Adrenal gland (tissue), 12 donors: ENCODE measurements around the gene GTPBP4. TPM values are rescaled to one million over a fixed set of nuclear protein-coding genes. Genes with fewer than 3 reads are reported as not detected.
A peak's percentile ranks its signal among the peaks of the same experiment; 100 is the strongest.

ENCODE experiments used
- DNase-seq, 7 donors: peaks; one replicate each; pipeline ENCODE4 v3.0.0-alpha.2; 2019 to 2020
- H3K27ac ChIP-seq, 5 donors: fragments of 200-600 bp; sonication (generic) in 4 of 5; 1 replicate in 3 of 5; 2 replicates in 2 of 5; pipeline versions ENCODE4 v1.5.1 to v1.8.0; 2016 to 2020; ENCODE audit warnings: mild to moderate bottlenecking in 1 of 5
- H3K27me3 ChIP-seq: fragments of 200-600 bp; 2 replicates; pipeline ENCODE4 v1.8.0; 2021
- H3K36me3 ChIP-seq, 2 donors: fragments of 200-600 bp; replicated peaks in 1 of 2; 1 replicate in 1 of 2; 2 replicates in 1 of 2; pipeline versions ENCODE4 v1.5.1 to v1.8.0; 2018 to 2022
- H3K4me1 ChIP-seq, 2 donors: fragments of 200-600 bp; replicated peaks in 1 of 2; 1 replicate in 1 of 2; 2 replicates in 1 of 2; pipeline versions ENCODE4 v1.5.1 to v1.8.0; 2018 to 2021
- H3K4me3 ChIP-seq, 4 donors: fragments of 200-600 bp; sonication (generic) in 3 of 4; one replicate each; pipeline ENCODE4 v1.5.1; 2016 to 2018
- H3K9me3 ChIP-seq, 3 donors: fragments of 200-600 bp; sonication (generic) in 1 of 3; replicated peaks in 1 of 3; 1 replicate in 2 of 3; 2 replicates in 1 of 3; pipeline versions ENCODE4 v1.5.1 to v1.8.0; 2016 to 2021
- POLR2A ChIP-seq, 2 donors: fragments of 450-650 bp; IDR thresholded peaks; one replicate each; pipeline ENCODE4 v1.6.1; 2017; ENCODE audit warnings: antibody characterized with exemption in 2 of 2, mild to moderate bottlenecking in 2 of 2, moderate library complexity in 1 of 2
- WGBS, 4 donors: extraction: QIAGEN DNeasy Blood & Tissue Kit in 2 of 4; methylation state at CpG; one replicate each; pipeline versions ENCODE4 v1.1.5 to v1.1.7; 2013 to 2017; 5-methylcytosine and 5-hydroxymethylcytosine counted together
- intact Hi-C, 2 donors: fragments of 100-400 bp; cut with DNase I; formaldehyde crosslinking; loops; one replicate each; pipeline versions ENCODE4 v1.14.1 to v1.15.0; 2022 to 2023
- polyA plus RNA-seq, 3 donors: library from polyadenylated mRNA; stranded (reverse); fragments of 200-250 nt in 2 of 3; fragments of 350-450 nt in 1 of 3; fragmentation: Illumina TruSeq in 1 of 3; extraction: RNeasy Lipid Tissue Mini Kit (QIAGEN cat#74804) in 1 of 3; gene quantifications; one replicate each; pipeline ENCODE4 v1.2.3, GENCODE V29; 2013 to 2014
- total RNA-seq, 9 donors: library from RNA; depleted of rRNA in 4 of 9; stranded (reverse); fragments of >200 nt in 4 of 9; fragments of 120-200 nt in 1 of 9; fragmentation: NEBNext Ultra II Directional in 1 of 9; extraction: Animal tissue kit (Norgen Biotek cat#: 25700) in 1 of 9; gene quantifications; one replicate each; pipeline versions ENCODE4 v1.1.0 to v1.2.4, GENCODE V29; 2013 to 2023
- TF ChIP-seq, protein P1 (sequence below), 6 experiments: fragments of 450-650 bp in 4 of 6; fragments of 200-600 bp in 2 of 6; sonication (generic) in 1 of 6; IDR thresholded peaks; 1 replicate in 5 of 6; 2 replicates in 1 of 6; pipeline versions ENCODE4 v1.5.1 to v1.8.0; 2016 to 2021; ENCODE audit warnings: antibody characterized with exemption in 6 of 6, mild to moderate bottlenecking in 2 of 6, moderate library complexity in 1 of 6
- donor health status: healthy with polysubstance abuse.
- donor health status: Bipolar disorder and iron deficiency.
- donor health status: DM: yes; HTN: yes; CAD: no.
- donor health status: DM: no; HTN: no; CAD: no.
- donor health status: DM: no; HTN: no; CAD: no.
- donor health status: DM: yes; HTN: yes; CAD: no.

GTPBP4 gene
- total and polyA plus RNA-seq, 12 donors = 15.2 to 196 (median 33.4) TPM

DNA sequence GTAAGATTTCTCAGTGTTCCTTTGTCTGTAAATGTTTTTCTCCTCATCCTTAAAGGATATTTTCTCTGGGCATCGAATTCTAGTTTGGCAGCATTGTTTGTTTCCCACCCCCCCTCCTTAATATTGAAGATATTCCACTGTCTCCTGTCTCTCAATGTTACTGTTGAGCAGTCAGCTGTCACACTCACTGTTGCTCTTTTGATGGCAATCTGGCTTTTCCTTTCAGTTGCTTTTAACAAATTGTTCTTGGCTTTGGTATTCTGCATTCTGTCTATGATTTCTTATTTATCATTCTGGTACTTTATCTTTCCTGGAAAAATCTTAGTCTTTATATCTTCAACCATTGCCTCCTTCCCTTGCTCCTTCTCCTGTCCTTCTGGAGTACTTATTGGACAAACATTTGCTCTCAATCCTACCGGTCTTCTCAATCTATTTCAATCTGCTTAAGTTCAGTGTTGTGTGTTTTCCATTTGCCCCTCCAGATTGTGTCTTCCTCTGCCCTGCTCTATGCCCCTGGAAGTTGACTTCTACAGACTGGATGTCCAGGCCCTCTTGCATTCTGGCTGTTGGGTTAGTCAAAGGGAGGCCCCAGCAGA, 9.3 kb upstream of the GTPBP4 start:
- Histone ChIP-seq H3K4me1 (no peaks in the 10 kb centered on the region), H3K27ac (no peak overlapping the region), H3K36me3 (no peaks in the 10 kb centered on the region), H3K9me3 (peaks cover 0 to 7% (median 0%) of the 10 kb centered on the region in 3 donors), H3K4me3 (no peak overlapping the region), H3K27me3 (no peaks in the 10 kb centered on the region)
- DNase-seq = no peak
- TF ChIP-seq, protein P1, sequence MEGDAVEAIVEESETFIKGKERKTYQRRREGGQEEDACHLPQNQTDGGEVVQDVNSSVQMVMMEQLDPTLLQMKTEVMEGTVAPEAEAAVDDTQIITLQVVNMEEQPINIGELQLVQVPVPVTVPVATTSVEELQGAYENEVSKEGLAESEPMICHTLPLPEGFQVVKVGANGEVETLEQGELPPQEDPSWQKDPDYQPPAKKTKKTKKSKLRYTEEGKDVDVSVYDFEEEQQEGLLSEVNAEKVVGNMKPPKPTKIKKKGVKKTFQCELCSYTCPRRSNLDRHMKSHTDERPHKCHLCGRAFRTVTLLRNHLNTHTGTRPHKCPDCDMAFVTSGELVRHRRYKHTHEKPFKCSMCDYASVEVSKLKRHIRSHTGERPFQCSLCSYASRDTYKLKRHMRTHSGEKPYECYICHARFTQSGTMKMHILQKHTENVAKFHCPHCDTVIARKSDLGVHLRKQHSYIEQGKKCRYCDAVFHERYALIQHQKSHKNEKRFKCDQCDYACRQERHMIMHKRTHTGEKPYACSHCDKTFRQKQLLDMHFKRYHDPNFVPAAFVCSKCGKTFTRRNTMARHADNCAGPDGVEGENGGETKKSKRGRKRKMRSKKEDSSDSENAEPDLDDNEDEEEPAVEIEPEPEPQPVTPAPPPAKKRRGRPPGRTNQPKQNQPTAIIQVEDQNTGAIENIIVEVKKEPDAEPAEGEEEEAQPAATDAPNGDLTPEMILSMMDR (IDR thresholded peaks at IDR 0.05) = no peak
- TF ChIP-seq POLR2A (IDR thresholded peaks at IDR 0.05) = no peak
- WGBS, 4 donors = 88 to 96% (median 91%) methylated on average over 2 of the region's 2 CpGs
- intact Hi-C loops = no loop called here

DNA sequence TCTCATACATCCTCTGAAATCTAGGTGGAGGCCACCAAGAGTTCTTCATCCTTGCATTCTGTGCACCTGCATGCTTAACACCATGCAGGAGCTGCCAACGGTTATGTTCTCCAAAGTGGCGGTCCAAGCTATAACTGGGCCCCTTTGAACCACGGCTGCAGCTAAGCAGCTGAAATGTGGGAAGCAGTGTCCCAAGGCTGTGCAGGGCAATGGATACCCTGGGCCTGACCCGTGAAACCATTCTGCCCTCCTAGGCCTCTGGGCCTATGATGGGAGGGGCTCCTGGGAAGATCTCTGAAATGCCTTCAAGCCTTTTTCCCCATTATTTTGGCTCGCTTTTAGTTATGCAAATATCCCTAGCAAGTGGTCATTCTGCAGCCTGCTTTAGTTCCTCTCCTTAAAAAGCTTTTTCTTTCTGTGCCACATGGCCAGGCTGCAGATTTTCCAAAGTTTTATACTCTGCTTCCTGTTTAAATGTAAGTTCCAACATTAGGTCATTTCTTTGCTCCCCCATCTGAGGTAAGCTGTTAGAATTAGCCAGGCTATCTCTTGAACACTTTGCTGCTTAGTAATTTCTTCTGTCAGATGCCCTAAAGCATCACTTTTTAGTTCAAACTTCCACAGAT, 7.7 kb upstream of the GTPBP4 start:
- TF ChIP-seq POLR2A (IDR thresholded peaks at IDR 0.05) = no peak
- TF ChIP-seq, protein P1 (IDR thresholded peaks at IDR 0.05) = no peak
- peak in 1 of 7 donors; percentile 15 for DNase-seq
- Histone ChIP-seq H3K4me3 (no peak overlapping the region), H3K27ac (no peak overlapping the region), H3K36me3 (no peaks in the 10 kb centered on the region), H3K27me3 (no peaks in the 10 kb centered on the region), H3K4me1 (no peaks in the 10 kb centered on the region), H3K9me3 (peaks cover 0 to 7% (median 0%) of the 10 kb centered on the region in 3 donors)
- intact Hi-C loops = loop anchor here in 1 of 2 donors (10.0 kb wide), 1 partner anchor 46 kb away; the partner anchor contains the start of gene LARP4B
- WGBS, 4 donors = 96 to 99% (median 97%) methylated on average over 5 of the region's 5 CpGs

DNA sequence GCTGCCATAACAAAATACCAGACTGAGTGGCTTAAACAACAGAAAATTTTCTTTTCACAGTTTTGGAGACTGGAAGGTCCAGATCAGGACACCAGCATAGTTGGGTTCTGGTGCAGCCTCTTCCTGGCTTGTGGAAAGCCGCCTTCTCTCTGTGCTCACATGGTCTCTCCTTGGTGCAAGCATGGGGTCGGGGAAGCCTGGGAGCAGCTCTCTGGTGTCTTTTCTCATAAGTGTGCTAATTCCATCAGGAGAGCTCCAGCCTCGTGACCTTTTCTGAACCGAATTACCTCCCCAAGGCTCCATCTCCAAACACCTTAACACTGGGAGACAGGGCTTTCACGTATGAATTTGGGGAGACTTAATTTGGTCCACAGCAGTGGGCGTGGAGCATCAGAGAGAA, 4.8 kb upstream of the GTPBP4 start:
- TF ChIP-seq POLR2A (IDR thresholded peaks at IDR 0.05) = no peak
- TF ChIP-seq, protein P1 (IDR thresholded peaks at IDR 0.05) = no peak
- intact Hi-C loops = loop anchor here in 1 of 2 donors (10.0 kb wide), 1 partner anchor 49 kb away; the partner anchor contains the start of gene LARP4B
- WGBS, 4 donors = 89 to 99% (median 94%) methylated on average over 6 of the region's 6 CpGs
- H3K4me3 ChIP-seq = no peak overlapping the region
- peaks cover 0 to 7% (median 0%) of the 10 kb centered on the region in 3 donors for H3K9me3 ChIP-seq
- no peaks in the 10 kb centered on the region for H3K27me3 ChIP-seq
- H3K36me3 ChIP-seq = no peaks in the 10 kb centered on the region
- H3K27ac ChIP-seq = no peak overlapping the region
- peak in 2 of 7 donors; percentile 4 to 31 for DNase-seq
- peaks cover 7 to 11% of the 10 kb centered on the region in 2 donors for H3K4me1 ChIP-seq

GRCh38 chr10:983971-984655, 4.1 kb upstream of the GTPBP4 start:
- 83 to 87% (median 87%) methylated on average over 9 of the region's 9 CpGs for WGBS, 4 donors
- peaks cover 7 to 14% of the 10 kb centered on the region in 2 donors for H3K4me1 ChIP-seq
- no peaks in the 10 kb centered on the region for H3K36me3 ChIP-seq
- TF ChIP-seq POLR2A (IDR thresholded peaks at IDR 0.05) = no peak
- H3K27me3 ChIP-seq = no peaks in the 10 kb centered on the region
- peak in 1 of 7 donors; percentile 17 for DNase-seq
- no peak overlapping the region for H3K4me3 ChIP-seq
- H3K27ac ChIP-seq = no peak overlapping the region
- intact Hi-C loops = loop anchor here in 1 of 2 donors (10.0 kb wide), 1 partner anchor 49 kb away; the partner anchor contains the start of gene LARP4B
- peaks cover 0 to 1% (median 0%) of the 10 kb centered on the region in 3 donors for H3K9me3 ChIP-seq
